HG03060 (cell line): Measurements from ENCODE around the gene AARSD1.
"Not testable (repeated sequence)": the region's sequence is repeated elsewhere in the genome, so short reads cannot be mapped to it uniquely, and the experiment has no call there.

Experiments
- ATAC-seq: cut with Tn5 transposase; IDR thresholded peaks from one replicate; pipeline ENCODE4 v1.9.1; 2021; ENCODE audit warnings: low read depth, moderate number of reproducible peaks; ENCODE audit not compliant: unreplicated experiment

The AARSD1 gene

DNA sequence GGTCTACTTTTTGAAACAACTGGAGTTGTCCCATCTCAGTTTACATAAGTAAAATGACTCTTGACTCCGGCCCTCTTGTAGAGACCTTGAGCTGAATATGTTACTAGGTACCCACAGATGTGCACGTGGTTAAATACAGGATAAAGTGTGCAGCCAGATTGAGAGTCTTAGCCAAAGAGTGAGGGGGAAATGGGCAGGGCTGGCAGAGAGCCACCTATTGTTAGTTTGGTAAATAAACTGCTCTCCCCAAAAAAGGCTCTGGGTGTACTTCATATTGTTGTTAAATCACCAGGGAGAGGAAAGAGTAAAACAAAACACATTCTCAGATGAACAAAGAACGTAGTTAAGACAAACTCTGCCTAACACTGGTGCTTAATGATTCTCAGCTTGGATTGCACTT lies 43.3 kb downstream of the AARSD1 start:
- no peak for ATAC-seq

- no peak for ATAC-seq
These were observed 44.0 kb downstream of the AARSD1 start for GRCh38 chr17:42920106-42920900.

GRCh38 chr17:42919522-42920077 lies 44.7 kb downstream of the AARSD1 start:
- not testable (repeated sequence) for ATAC-seq

GRCh38 chr17:42918902-42919521 lies 45.2 kb downstream of the AARSD1 start:
- no peak for ATAC-seq

- ATAC-seq: no peak
These were observed 47.0 kb downstream of the AARSD1 start for GRCh38 chr17:42917236-42917603.

DNA sequence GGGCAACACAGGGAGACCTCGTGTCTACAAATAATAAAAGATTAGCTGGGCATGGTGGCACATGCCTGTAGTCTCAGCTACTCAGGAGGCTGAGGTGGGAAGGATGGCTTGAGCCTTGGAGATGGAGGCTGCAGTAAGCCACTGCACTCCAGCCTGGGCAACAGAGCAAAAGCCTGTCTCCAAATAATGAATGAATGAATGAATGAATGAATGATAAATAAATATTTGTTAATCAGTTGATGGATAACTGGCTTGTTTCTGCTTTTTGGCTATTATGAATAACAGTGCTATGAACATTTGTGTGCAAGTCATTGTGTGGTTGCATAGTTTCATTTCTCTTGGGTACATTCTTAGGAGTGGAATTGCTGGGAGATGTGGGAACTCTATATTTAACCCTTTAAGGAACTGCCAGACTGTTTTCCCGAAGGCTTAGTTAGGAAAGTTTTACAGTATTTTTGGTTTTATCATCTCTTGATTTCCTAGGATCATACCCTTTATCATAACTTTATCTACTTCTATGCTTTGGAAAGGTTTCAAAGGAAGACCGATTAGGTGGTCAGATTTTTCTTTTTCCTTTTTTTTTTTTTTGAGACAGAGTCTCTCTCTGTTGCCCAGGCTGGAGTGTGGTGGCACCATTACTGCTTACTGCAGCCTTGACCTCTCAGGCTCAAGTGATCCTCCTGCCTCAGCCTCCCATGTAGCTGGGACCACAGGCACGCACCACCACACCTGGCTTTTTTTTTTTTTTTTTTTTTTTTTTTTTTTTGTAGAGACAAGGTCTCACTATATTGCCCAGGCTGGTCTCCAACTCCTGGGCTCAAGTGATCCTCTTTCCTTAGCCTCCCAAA lies 47.6 kb downstream of the AARSD1 start:
- ATAC-seq: not testable (repeated sequence)

- not testable (repeated sequence) for ATAC-seq
These were observed 49.0 kb downstream of the AARSD1 start for GRCh38 chr17:42915288-42915687.

- ATAC-seq: no peak
These were observed 50.2 kb downstream of the AARSD1 start for GRCh38 chr17:42913981-42914617.

- no peak for ATAC-seq
These were observed 50.7 kb downstream of the AARSD1 start for GRCh38 chr17:42913522-42913921.

DNA sequence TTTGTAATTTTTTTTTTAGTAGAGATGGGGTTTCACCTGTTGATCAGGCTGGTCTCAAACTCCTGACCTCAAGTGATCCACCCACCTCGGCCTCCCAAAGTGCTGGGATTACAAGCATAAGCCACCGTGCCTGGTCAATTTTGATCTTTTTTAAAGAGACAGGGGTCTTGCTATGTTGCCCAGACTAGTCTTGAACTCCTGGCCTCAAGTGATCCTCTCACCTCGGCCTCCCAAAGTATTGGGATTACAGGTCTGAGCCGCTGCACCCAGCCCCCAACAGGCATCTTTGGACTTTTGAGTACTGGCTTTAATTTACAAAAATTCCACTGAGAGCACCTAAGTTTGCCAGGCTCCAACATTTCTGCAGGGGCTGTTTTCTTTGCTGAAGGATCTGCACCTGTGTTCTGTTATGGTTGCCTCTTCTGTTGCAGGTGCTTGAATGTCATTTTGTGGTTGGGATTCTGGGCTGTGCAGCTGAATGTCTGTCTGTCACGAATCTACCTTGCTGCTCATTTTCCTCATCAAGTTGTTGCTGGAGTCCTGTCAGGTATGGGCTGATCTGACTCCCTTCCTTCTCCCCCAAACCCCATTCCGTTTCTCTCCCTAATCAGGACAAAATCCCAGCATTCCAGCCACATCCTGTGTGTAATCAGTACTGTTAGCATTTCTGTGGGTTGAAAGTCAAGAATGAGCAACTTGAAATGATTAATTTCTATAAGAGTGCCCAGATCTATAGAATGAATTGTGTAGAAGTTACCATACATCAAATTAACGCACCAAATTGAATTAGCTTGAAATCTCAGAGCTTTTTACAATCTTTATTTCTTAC lies 55.2 kb downstream of the AARSD1 start:
- no peak for ATAC-seq

GRCh38 chr17:42906772-42907446 lies 57.3 kb downstream of the AARSD1 start:
- no peak for ATAC-seq

GRCh38 chr17:42904110-42904469 lies 60.2 kb downstream of the AARSD1 start:
- no peak for ATAC-seq

- ATAC-seq: no peak
These were observed 62.6 kb downstream of the AARSD1 start for GRCh38 chr17:42901535-42902229.
